PC-3 (cell line): Measurements from ENCODE around the gene EHD4. TPM values are rescaled to one million over a fixed set of nuclear protein-coding genes. Genes with fewer than 3 reads are reported as not detected.

Experiments
- ATAC-seq: fragments of 200-7000 bp; cut with Tn5 transposase; 2 replicates; pipeline ENCODE4 v1.9.1; 2020; ENCODE audit warnings: mild to moderate bottlenecking, moderate library complexity
- BruUV-seq: library from RNA; stranded (reverse); fragments of 400-500 nt; replicated peaks from 2 replicates; lab custom pipeline; 2021; lab: Mats Ljungman, UMichigan
- CTCF ChIA-PET: fragments of 300-600 bp; sonication (Branson Sonifier 250); formaldehyde crosslinking; loops from one replicate; lab custom pipeline; 2022; ENCODE audit warnings: antibody characterized with exemption; lab: Charles Lee
- POLR2A ChIA-PET: fragments of 300-600 bp; sonication (Branson Sonifier 250); formaldehyde crosslinking; loops from one replicate; lab custom pipeline; 2022; ENCODE audit warnings: antibody characterized with exemption; ENCODE audit not compliant: unreplicated experiment; lab: Charles Lee
- DNase-seq: peaks from one replicate; pipeline ENCODE4 v3.0.0-alpha.2; 2015
- H2AFZ ChIP-seq: fragments of 300-600 bp; sonication (generic); 2 replicates; pipeline ENCODE4 v1.6.0; 2016; ENCODE audit warnings: antibody characterized with exemption, low read length
- H3F3A ChIP-seq: fragments of 300-600 bp; sonication (generic); one replicate; pipeline ENCODE4 v1.6.0; 2017; ENCODE audit warnings: antibody characterized with exemption, low read length, control low read depth, mild to moderate bottlenecking; ENCODE audit not compliant: unreplicated experiment
- H3K27ac ChIP-seq: fragments of 300-600 bp; sonication (generic); 2 replicates; pipeline ENCODE4 v1.5.1; 2016; ENCODE audit warnings: mild to moderate bottlenecking, low read length
- H3K27me3 ChIP-seq: fragments of 300-600 bp; sonication (generic); 2 replicates; pipeline ENCODE4 v1.6.1; 2016; ENCODE audit warnings: low read length, mixed read lengths
- H3K36me3 ChIP-seq: fragments of 300-600 bp; sonication (generic); 2 replicates; pipeline ENCODE4 v1.6.1; 2016; ENCODE audit warnings: low read depth, mixed run types, low read length, mixed read lengths
- H3K4me1 ChIP-seq: fragments of 300-600 bp; sonication (generic); 2 replicates; pipeline ENCODE4 v1.5.1; 2016; ENCODE audit warnings: low read length; ENCODE audit not compliant: insufficient read depth
- H3K4me2 ChIP-seq: fragments of 300-600 bp; sonication (generic); 2 replicates; pipeline ENCODE4 v1.6.0; 2016; ENCODE audit warnings: low read length
- H3K4me3 ChIP-seq: fragments of 300-600 bp; sonication (generic); 2 replicates; pipeline ENCODE4 v1.5.1; 2016; ENCODE audit warnings: mild to moderate bottlenecking, low read length, mixed read lengths
- H3K79me2 ChIP-seq: fragments of 300-600 bp; sonication (generic); 2 replicates; pipeline ENCODE4 v1.6.1; 2017; ENCODE audit warnings: low read length, mixed read lengths
- H3K9ac ChIP-seq: fragments of 300-600 bp; sonication (generic); 2 replicates; pipeline ENCODE4 v1.6.0; 2016; ENCODE audit warnings: mild to moderate bottlenecking, low read length
- H3K9me2 ChIP-seq: fragments of 300-600 bp; sonication (generic); replicated peaks from 2 replicates; pipeline ENCODE4 v1.6.1; 2016; ENCODE audit warnings: mixed run types, low read length, mixed read lengths
- H3K9me3 ChIP-seq: fragments of 300-600 bp; sonication (generic); 2 replicates; pipeline ENCODE4 v1.6.1; 2016; ENCODE audit warnings: low read length, mixed read lengths
- H4K20me1 ChIP-seq: fragments of 300-600 bp; sonication (generic); 2 replicates; pipeline ENCODE4 v1.6.1; 2016; ENCODE audit warnings: low read length, mixed read lengths
- CTCF ChIP-seq: fragments of 300-600 bp; sonication (generic); conservative IDR thresholded peaks from 2 replicates; pipeline ENCODE4 v1.5.1; 2017; ENCODE audit warnings: antibody characterized with exemption, low read depth, mild to moderate bottlenecking, low read length
- EZH2 ChIP-seq: fragments of 300-600 bp; sonication (generic); IDR thresholded peaks from one replicate; pipeline ENCODE4 v1.6.1; 2017; ENCODE audit warnings: antibody characterized with exemption, mild to moderate bottlenecking, low read length; ENCODE audit not compliant: unreplicated experiment
- EZH2phosphoT487 ChIP-seq: fragments of 300-600 bp; sonication (generic); IDR thresholded peaks from 2 replicates; pipeline ENCODE4 v1.6.1; 2018; ENCODE audit warnings: mild to moderate bottlenecking, antibody characterized with exemption, low read length, borderline replicate concordance
- intact Hi-C: fragments of 100-400 bp; cut with micrococcal nuclease; formaldehyde crosslinking; loops from 2 replicates; pipeline ENCODE4 v1.9.0; 2023
- total RNA-seq: library from RNA; depleted of rRNA; stranded (reverse); fragments of >200 nt; gene quantifications from 2 replicates; pipeline ENCODE4 v1.2.3, GENCODE V29; 2014

Gene EHD4
- total RNA-seq, 1 experiment from 2014 or later: 57.8 TPM

- H3F3A ChIP-seq: peaks cover 7% of the 10 kb centered on the region
- intact Hi-C loops: no loop called here
- no peaks in the 10 kb centered on the region for H3K9me3 ChIP-seq
- ChIA-PET POLR2A (no interaction called here), CTCF (no interaction called here)
- TF ChIP-seq EZH2: no peak
- no peak for TF ChIP-seq EZH2phosphoT487
- no peak for TF ChIP-seq CTCF
- H2AFZ ChIP-seq: no peak overlapping the region
- no peak overlapping the region for H3K9ac ChIP-seq
- no peaks in the 10 kb centered on the region for H3K9me2 ChIP-seq
- no TSS peak for BruUV-seq
- no peak overlapping the region for H3K4me3 ChIP-seq
- no peaks in the 10 kb centered on the region for H3K27me3 ChIP-seq
- ATAC-seq (no peak), DNase-seq (no peak)
- peaks cover 59% of the 10 kb centered on the region for H3K4me1 ChIP-seq
- peak overlapping the region; percentile 95 for H3K27ac ChIP-seq
- no peaks in the 10 kb centered on the region for H4K20me1 ChIP-seq
- no peak overlapping the region for H3K4me2 ChIP-seq
- peaks cover 83% of the 10 kb centered on the region for H3K79me2 ChIP-seq
- peaks cover 52% of the 10 kb centered on the region for H3K36me3 ChIP-seq
These were observed 30.5 kb downstream of the EHD4 start for GRCh38 chr15:41941644-41942415.

- POLR2A ChIA-PET: interaction anchor here (0.6 to 1.4 kb wide), 6 partner anchors 10 to 356 kb away, joined by 3 to 7 read pairs (median 6); partner anchors contain the start of gene EHD4
- Histone ChIP-seq H3K4me1 (peaks cover 64% of the 10 kb centered on the region), H3K79me2 (peaks cover 82% of the 10 kb centered on the region)
These were observed 31.9 kb downstream of the EHD4 start for GRCh38 chr15:41940441-41940857.

More at GRCh38 chr15:41940441-41940857, 31.9 kb downstream of the EHD4 start:
- Histone ChIP-seq H3K9ac (peak overlapping the region; percentile 69), H3K27me3 (no peaks in the 10 kb centered on the region), H3K9me2 (no peaks in the 10 kb centered on the region), H3K9me3 (no peaks in the 10 kb centered on the region), H3K36me3 (peaks cover 52% of the 10 kb centered on the region), H3K4me2 (peak overlapping the region; percentile 49), H3K4me3 (no peak overlapping the region), H3F3A (peaks cover 7% of the 10 kb centered on the region), H3K27ac (peak overlapping the region; percentile 95), H2AFZ (no peak overlapping the region), H4K20me1 (no peaks in the 10 kb centered on the region)
- no TSS peak for BruUV-seq
- CTCF ChIA-PET: interaction anchor here (0.5 to 0.6 kb wide), 3 partner anchors 21 to 117 kb away, joined by 3 to 4 read pairs (median 3); no protein-coding TSS in a partner anchor
- ATAC-seq: peak; percentile 82
- DNase-seq: peak; percentile 98
- intact Hi-C loops: no loop called here
- TF ChIP-seq EZH2phosphoT487 (no peak), EZH2 (no peak), CTCF (no peak)
